HEK293 (cell line): ENCODE data around the gene SMIM26.

Experiments used
- CTCF ChIA-PET: fragments of 350-600 bp; formaldehyde crosslinking; extraction: SDS; loops from one replicate; lab custom pipeline; 2021; ENCODE audit warnings: antibody characterized with exemption; lab: Yijun Ruan, JAX
- POLR2A ChIA-PET: fragments of 300-600 bp; formaldehyde crosslinking; extraction: SDS; loops from one replicate; lab custom pipeline; 2020; ENCODE audit warnings: antibody characterized with exemption, inconsistent platforms; lab: Yijun Ruan, JAX
- H3K27ac ChIP-seq: fragments of 200-500 bp; sonication (Bioruptor generic); 2 replicates; pipeline ENCODE4 v1.5.1; 2014; ENCODE audit warnings: low read depth, low read length, control low read depth, inconsistent platforms; ENCODE audit errors: extremely low read depth
- H3K36me3 ChIP-seq, 2 experiments: fragments of 200-500 bp in 1 of 2; sonication (Bioruptor generic) in 1 of 2; 1 replicate in 1 of 2; 2 replicates in 1 of 2; pipeline ENCODE4 v1.5.1; 2014 to 2017; ENCODE audit warnings: inconsistent platforms in 2 of 2, low read length in 2 of 2; ENCODE audit not compliant: control insufficient read depth in 2 of 2, insufficient read depth in 1 of 2
- H3K4me1 ChIP-seq: fragments of 200-500 bp; sonication (Bioruptor generic); 2 replicates; pipeline ENCODE4 v1.5.1; 2014; ENCODE audit warnings: mild to moderate bottlenecking, low read length, inconsistent platforms; ENCODE audit not compliant: control insufficient read depth, insufficient read depth
- H3K4me3 ChIP-seq: 2 replicates; pipeline ENCODE4 v1.5.1; 2011; ENCODE audit warnings: low read depth, mild to moderate bottlenecking, control low read depth, low read length, moderate library complexity
- H3K9me3 ChIP-seq: fragments of 200-500 bp; sonication (Bioruptor generic); 2 replicates; pipeline ENCODE4 v1.5.1; 2014; ENCODE audit warnings: low read depth, low read length, inconsistent platforms; ENCODE audit not compliant: control insufficient read depth, insufficient read depth
- FEZF1 ChIP-seq: fragments of 450-650 bp; formaldehyde crosslinking; IDR thresholded peaks from 2 replicates; pipeline ENCODE4 v1.5.1; 2016; ENCODE audit warnings: missing biosample characterization, missing genetic modification characterization
- HOXC10 ChIP-seq: sonication (generic); formaldehyde crosslinking; IDR thresholded peaks from 2 replicates; pipeline ENCODE4 v1.8.1; 2023; ENCODE audit warnings: mild to moderate bottlenecking, missing genetic modification reagents
- TSHZ1 ChIP-seq: fragments of 450-650 bp; formaldehyde crosslinking; IDR thresholded peaks from 2 replicates; pipeline ENCODE4 v1.5.1; 2016; ENCODE audit warnings: missing biosample characterization, missing genetic modification characterization, borderline replicate concordance
- ZFP3 ChIP-seq: fragments of 450-650 bp; formaldehyde crosslinking; IDR thresholded peaks from 2 replicates; pipeline ENCODE4 v1.5.1; 2016; ENCODE audit warnings: low read depth, missing biosample characterization, missing genetic modification characterization
- ZNF114 ChIP-seq: fragments of 450-650 bp; formaldehyde crosslinking; IDR thresholded peaks from 2 replicates; pipeline ENCODE4 v1.5.0; 2017; ENCODE audit warnings: missing biosample characterization, missing genetic modification characterization
- ZNF169 ChIP-seq: fragments of 450-650 bp; formaldehyde crosslinking; IDR thresholded peaks from 2 replicates; pipeline ENCODE4 v1.5.1; 2016; ENCODE audit warnings: missing biosample characterization, missing genetic modification characterization
- ZNF174 ChIP-seq: fragments of 450-650 bp; formaldehyde crosslinking; IDR thresholded peaks from 2 replicates; pipeline ENCODE4 v1.5.0; 2017; ENCODE audit warnings: missing biosample characterization, mild to moderate bottlenecking, missing genetic modification characterization
- ZNF175 ChIP-seq: fragments of 450-650 bp; formaldehyde crosslinking; IDR thresholded peaks from 2 replicates; pipeline ENCODE4 v1.5.1; 2016; ENCODE audit warnings: missing biosample characterization, missing genetic modification characterization
- ZNF214 ChIP-seq: fragments of 450-650 bp; formaldehyde crosslinking; IDR thresholded peaks from 2 replicates; pipeline ENCODE4 v1.5.1; 2017; ENCODE audit warnings: missing biosample characterization, mild to moderate bottlenecking, missing genetic modification characterization, borderline replicate concordance
- ZNF221 ChIP-seq: fragments of 450-650 bp; formaldehyde crosslinking; IDR thresholded peaks from 2 replicates; pipeline ENCODE4 v1.5.1; 2017; ENCODE audit warnings: missing biosample characterization, missing genetic modification characterization, borderline replicate concordance
- ZNF248 ChIP-seq: fragments of 450-650 bp; formaldehyde crosslinking; IDR thresholded peaks from 2 replicates; pipeline ENCODE4 v1.5.1; 2017; ENCODE audit warnings: missing biosample characterization, missing genetic modification characterization
- ZNF274 ChIP-seq, 2 experiments: fragments of 200-500 bp in 1 of 2; fragments of 450-650 bp in 1 of 2; sonication (Bioruptor generic) in 1 of 2; formaldehyde crosslinking in 1 of 2; IDR thresholded peaks; 2 replicates each; pipeline versions ENCODE4 v1.5.1 to v1.6.1; 2014 to 2016; ENCODE audit warnings: borderline replicate concordance in 1 of 2, inconsistent platforms in 1 of 2, low read length in 1 of 2, missing biosample characterization in 1 of 2, missing genetic modification characterization in 1 of 2
- ZNF302 ChIP-seq: fragments of 450-650 bp; formaldehyde crosslinking; IDR thresholded peaks from 2 replicates; pipeline ENCODE4 v1.5.1; 2016; ENCODE audit warnings: missing biosample characterization, missing genetic modification characterization, low read depth
- ZNF354C ChIP-seq: fragments of 450-650 bp; formaldehyde crosslinking; IDR thresholded peaks from 2 replicates; pipeline ENCODE4 v1.5.1; 2016; ENCODE audit warnings: missing biosample characterization, missing genetic modification characterization, low read depth, borderline replicate concordance
- ZNF362 ChIP-seq: fragments of 450-650 bp; formaldehyde crosslinking; IDR thresholded peaks from 2 replicates; pipeline ENCODE4 v1.5.1; 2016; ENCODE audit warnings: missing biosample characterization, missing genetic modification characterization
- ZNF514 ChIP-seq: fragments of 450-650 bp; formaldehyde crosslinking; IDR thresholded peaks from 2 replicates; pipeline ENCODE4 v1.5.1; 2016; ENCODE audit warnings: missing biosample characterization, missing genetic modification characterization
- ZNF561 ChIP-seq: fragments of 450-650 bp; IDR thresholded peaks from 2 replicates; pipeline ENCODE4 v1.5.1; 2018; ENCODE audit warnings: missing biosample characterization, missing genetic modification characterization, borderline replicate concordance
- ZNF639 ChIP-seq: fragments of 450-650 bp; formaldehyde crosslinking; IDR thresholded peaks from 2 replicates; pipeline ENCODE4 v1.5.1; 2016; ENCODE audit warnings: missing biosample characterization, missing genetic modification characterization
- ZNF645 ChIP-seq: fragments of 450-650 bp; formaldehyde crosslinking; IDR thresholded peaks from 2 replicates; pipeline ENCODE4; 2016; ENCODE audit warnings: missing biosample characterization, missing genetic modification characterization
- ZNF785 ChIP-seq: fragments of 450-650 bp; formaldehyde crosslinking; IDR thresholded peaks from 2 replicates; pipeline ENCODE4 v1.5.1; 2016; ENCODE audit warnings: missing biosample characterization, missing genetic modification characterization

SMIM26 gene

GRCh38 chr20:18571578-18571977 lies 4.3 kb downstream of the SMIM26 start:
- H3K4me3 ChIP-seq = no peak overlapping the region
- no peaks in the 10 kb centered on the region for H3K9me3 ChIP-seq
- no peaks in the 10 kb centered on the region for H3K4me1 ChIP-seq
- no peak overlapping the region for H3K27ac ChIP-seq
- ChIA-PET CTCF (no interaction called here), POLR2A (no interaction called here)
- no peak for TF ChIP-seq TSHZ1 (tag by site-specific recombination)
- TF ChIP-seq ZNF354C (tag by site-specific recombination) = no peak
- TF ChIP-seq ZNF302 (tag by site-specific recombination) = no peak
- TF ChIP-seq FEZF1 (tag by site-specific recombination) = no peak
- no peak for TF ChIP-seq ZNF645 (tag by site-specific recombination)
- TF ChIP-seq ZNF561 (tag by site-specific recombination) = no peak
- TF ChIP-seq ZNF214 (tag by site-specific recombination) = no peak
- TF ChIP-seq ZNF221 (tag by site-specific recombination) = no peak
- no peak for TF ChIP-seq ZNF514 (tag by site-specific recombination)
- TF ChIP-seq ZNF175 (tag by site-specific recombination) = no peak
- no peak for TF ChIP-seq ZNF785 (tag by site-specific recombination)
- TF ChIP-seq ZNF362 (tag by site-specific recombination) = no peak
- TF ChIP-seq ZNF639 (tag by site-specific recombination) = no peak
- TF ChIP-seq ZNF114 = no peak
- TF ChIP-seq ZFP3 = no peak
- H3K36me3 ChIP-seq = peaks cover 19 to 24% of the 10 kb centered on the region in 2 experiments

GRCh38 chr20:18577942-18578341 lies 10.7 kb downstream of the SMIM26 start:
- POLR2A ChIA-PET = no interaction called here

More at GRCh38 chr20:18577942-18578341, 10.7 kb downstream of the SMIM26 start:
- H3K9me3 ChIP-seq = no peaks in the 10 kb centered on the region
- H3K27ac ChIP-seq = no peak overlapping the region
- no peak for TF ChIP-seq HOXC10 (CRISPR knock-in tag)
- TF ChIP-seq ZNF248 (tag by site-specific recombination) = no peak
- TF ChIP-seq ZNF174 = no peak
- TF ChIP-seq ZNF274 (IDR thresholded peaks at IDR 0.05; ENCODE audit: low read length) = no peak
- no peak for TF ChIP-seq ZNF274 (tag by site-specific recombination; IDR thresholded peaks at IDR 0.05; ENCODE audit: borderline replicate concordance)
- no peak for TF ChIP-seq ZNF169 (tag by site-specific recombination)
- H3K4me1 ChIP-seq = no peaks in the 10 kb centered on the region
- CTCF ChIA-PET = no interaction called here
- H3K36me3 ChIP-seq = no peaks in the 10 kb centered on the region
- no peak overlapping the region for H3K4me3 ChIP-seq
